ENCODE measurements around the gene RILPL2. TPM values are rescaled to one million over a fixed set of nuclear protein-coding genes. Genes with fewer than 3 reads are reported as not detected.
"Not testable (repeated sequence)": the region's sequence is repeated elsewhere in the genome, so short reads cannot be mapped to it uniquely, and the experiment has no call there.

The RILPL2 gene
- total RNA-seq, 1 experiment from 2014 or later: 2.6 TPM

GRCh38 chr12:123384318-123384993, 52.0 kb downstream of the RILPL2 start:
- ChIA-PET POLR2A (interaction anchor here (0.6 to 6.2 kb wide), 15 partner anchors 9 to 1159 kb away, joined by 3 to 127 read pairs (median 5); partner anchors contain the start of genes DDX55, EIF2B1, GTF2H3 and MPHOSPH9), CTCF (interaction anchor here (1.1 to 2.1 kb wide), 3 partner anchors 19 to 57 kb away, joined by 3 to 9 read pairs (median 7); partner anchors contain the start of gene SBNO1)
- H3K27ac Mint-ChIP-seq (ENCODE audit: low read depth, unreplicated experiment): peak overlapping the region; percentile 89
- intact Hi-C loops (cut with micrococcal nuclease): no loop called here
- DNase-seq (ENCODE audit: unreplicated experiment): peak; percentile 32
- peaks cover 12% of the 10 kb centered on the region for H3K4me1 Mint-ChIP-seq (ENCODE audit: insufficient read depth, unreplicated experiment)
- H3K27me3 Mint-ChIP-seq (ENCODE audit: insufficient read depth, unreplicated experiment): no peaks in the 10 kb centered on the region
- BruUV-seq (replicated peaks): TSS peak; percentile 57
- no peak for TF ChIP-seq CTCF (IDR thresholded peaks at IDR 0.05; ENCODE audit: unreplicated experiment)
- H3K36me3 Mint-ChIP-seq (ENCODE audit: insufficient read depth, unreplicated experiment): no peaks in the 10 kb centered on the region
- peak overlapping the region; percentile 91 for H3K4me3 Mint-ChIP-seq (ENCODE audit: unreplicated experiment)
- H3K9me3 Mint-ChIP-seq (ENCODE audit: unreplicated experiment): no peaks in the 10 kb centered on the region

- Mint-ChIP-seq H3K4me1 (ENCODE audit: insufficient read depth, unreplicated experiment) (peaks cover 9% of the 10 kb centered on the region), H3K4me3 (ENCODE audit: unreplicated experiment) (peak overlapping the region; percentile 91), H3K9me3 (ENCODE audit: unreplicated experiment) (no peaks in the 10 kb centered on the region), H3K27me3 (ENCODE audit: insufficient read depth, unreplicated experiment) (no peaks in the 10 kb centered on the region), H3K27ac (ENCODE audit: low read depth, unreplicated experiment) (no peak overlapping the region), H3K36me3 (ENCODE audit: insufficient read depth, unreplicated experiment) (no peaks in the 10 kb centered on the region)
- BruUV-seq (replicated peaks): no TSS peak
- CTCF ChIA-PET: interaction anchor here (1.3 to 2.1 kb wide), 3 partner anchors 10 to 29 kb away, joined by 7 to 9 read pairs (median 8); partner anchors contain the start of gene SBNO1
- intact Hi-C loops (cut with micrococcal nuclease): loop anchor here (1.0 kb wide), 1 partner anchor 17 kb away; no protein-coding TSS in a partner anchor
- no peak for DNase-seq (ENCODE audit: unreplicated experiment)
- POLR2A ChIA-PET: interaction anchor here (1.0 to 6.2 kb wide), 3 partner anchors 17 to 19 kb away, joined by 3 to 127 read pairs (median 4); partner anchors contain the start of gene SBNO1
- no peak for TF ChIP-seq CTCF (IDR thresholded peaks at IDR 0.05; ENCODE audit: unreplicated experiment)
Observed at GRCh38 chr12:123382684-123383083, 53.8 kb downstream of the RILPL2 start.

- H3K4me1 Mint-ChIP-seq (ENCODE audit: insufficient read depth, unreplicated experiment): no peaks in the 10 kb centered on the region
- no peaks in the 10 kb centered on the region for H3K27me3 Mint-ChIP-seq (ENCODE audit: insufficient read depth, unreplicated experiment)
- POLR2A ChIA-PET: no interaction called here
- no TSS peak for BruUV-seq (replicated peaks)
- H3K27ac Mint-ChIP-seq (ENCODE audit: low read depth, unreplicated experiment): no peak overlapping the region
- no peaks in the 10 kb centered on the region for H3K36me3 Mint-ChIP-seq (ENCODE audit: insufficient read depth, unreplicated experiment)
- no peak for DNase-seq (ENCODE audit: unreplicated experiment)
- CTCF ChIA-PET: no interaction called here
- intact Hi-C loops (cut with micrococcal nuclease): no loop called here
- no peak overlapping the region for H3K4me3 Mint-ChIP-seq (ENCODE audit: unreplicated experiment)
- H3K9me3 Mint-ChIP-seq (ENCODE audit: unreplicated experiment): no peaks in the 10 kb centered on the region
- TF ChIP-seq CTCF (IDR thresholded peaks at IDR 0.05; ENCODE audit: unreplicated experiment): no peak
Observed at GRCh38 chr12:123379391-123379790, 57.1 kb downstream of the RILPL2 start.

GRCh38 chr12:123372415-123372814, 64.1 kb downstream of the RILPL2 start:
- ChIA-PET CTCF (interaction anchor here (0.8 kb wide), 1 partner anchor 11 kb away, joined by 8 read pairs; no protein-coding TSS in a partner anchor), POLR2A (interaction anchor here (1.0 kb wide), 1 partner anchor 12 kb away, joined by 5 read pairs; the partner anchor contains the start of gene KMT5A)
- BruUV-seq (replicated peaks); H3K4me1 Mint-ChIP-seq (ENCODE audit: insufficient read depth, unreplicated experiment); intact Hi-C loops (cut with micrococcal nuclease); H3K27ac Mint-ChIP-seq (ENCODE audit: low read depth, unreplicated experiment); H3K9me3 Mint-ChIP-seq (ENCODE audit: unreplicated experiment); H3K27me3 Mint-ChIP-seq (ENCODE audit: insufficient read depth, unreplicated experiment); H3K4me3 Mint-ChIP-seq (ENCODE audit: unreplicated experiment); DNase-seq (ENCODE audit: unreplicated experiment); H3K36me3 Mint-ChIP-seq (ENCODE audit: insufficient read depth, unreplicated experiment): not testable (repeated sequence)

- DNase-seq (ENCODE audit: unreplicated experiment); POLR2A ChIA-PET; H3K9me3 Mint-ChIP-seq (ENCODE audit: unreplicated experiment); H3K27ac Mint-ChIP-seq (ENCODE audit: low read depth, unreplicated experiment); BruUV-seq (replicated peaks); H3K4me1 Mint-ChIP-seq (ENCODE audit: insufficient read depth, unreplicated experiment); H3K4me3 Mint-ChIP-seq (ENCODE audit: unreplicated experiment); intact Hi-C loops (cut with micrococcal nuclease); H3K36me3 Mint-ChIP-seq (ENCODE audit: insufficient read depth, unreplicated experiment); H3K27me3 Mint-ChIP-seq (ENCODE audit: insufficient read depth, unreplicated experiment): not testable (repeated sequence)
- CTCF ChIA-PET: interaction anchor here (0.8 kb wide), 1 partner anchor 11 kb away, joined by 8 read pairs; no protein-coding TSS in a partner anchor
Observed at GRCh38 chr12:123371667-123372368, 64.7 kb downstream of the RILPL2 start.

Measured in MCF 10A (cell line).